Stomach smooth muscle (tissue), 2 donors: ENCODE results near the gene NHSL2.
A peak's percentile ranks its signal among the peaks of the same experiment; 100 is the strongest.

Experiments used
- H3K27ac ChIP-seq: one replicate; pipeline ENCODE4 v1.7.0; 2013; ENCODE audit warnings: mild to moderate bottlenecking, low read length, inconsistent platforms
- H3K27me3 ChIP-seq, 2 donors: one replicate each; pipeline ENCODE4 v1.7.0; 2013; ENCODE audit warnings: low read length in 2 of 2; ENCODE audit not compliant: insufficient read depth in 2 of 2, control insufficient read depth in 1 of 2
- H3K36me3 ChIP-seq, 2 donors: one replicate each; pipeline ENCODE4 v1.7.0; 2013; ENCODE audit warnings: low read length in 2 of 2; ENCODE audit not compliant: control insufficient read depth in 2 of 2, insufficient read depth in 2 of 2
- H3K4me1 ChIP-seq: one replicate; pipeline ENCODE4 v1.7.0; 2013; ENCODE audit warnings: low read length; ENCODE audit not compliant: control insufficient read depth, insufficient read depth
- H3K4me3 ChIP-seq, 2 donors: one replicate each; pipeline ENCODE4 v1.7.0; 2013; ENCODE audit warnings: low read length in 2 of 2
- H3K9ac ChIP-seq, 2 donors: one replicate each; pipeline ENCODE4 v1.7.0; 2013; ENCODE audit warnings: low read length in 2 of 2, mild to moderate bottlenecking in 1 of 2
- H3K9me3 ChIP-seq, 2 donors: one replicate each; pipeline ENCODE4 v1.7.0; 2013; ENCODE audit warnings: low read length in 2 of 2; ENCODE audit not compliant: control insufficient read depth in 2 of 2
- donor health status: healthy.
- donor health status: Pancreatic carcinoma.

NHSL2 gene

GRCh38 chrX:72128183-72128834, 217.7 kb downstream of the NHSL2 start:
- Histone ChIP-seq H3K27me3 (peaks cover 0 to 30% of the 10 kb centered on the region in 2 donors), H3K9me3 (no peaks in the 10 kb centered on the region), H3K9ac (peak overlapping the region in 1 of 2 donors; percentile 29), H3K4me3 (no peak overlapping the region), H3K27ac (no peak overlapping the region), H3K36me3 (no peaks in the 10 kb centered on the region), H3K4me1 (peaks cover 46% of the 10 kb centered on the region)

GRCh38 chrX:72128881-72129280, 218.2 kb downstream of the NHSL2 start:
- Histone ChIP-seq H3K36me3 (no peaks in the 10 kb centered on the region), H3K27me3 (peaks cover 0 to 32% of the 10 kb centered on the region in 2 donors), H3K9ac (no peak overlapping the region), H3K27ac (no peak overlapping the region), H3K4me3 (no peak overlapping the region), H3K4me1 (peaks cover 41% of the 10 kb centered on the region), H3K9me3 (no peaks in the 10 kb centered on the region)

- Histone ChIP-seq H3K27ac (no peak overlapping the region), H3K9me3 (no peaks in the 10 kb centered on the region), H3K4me1 (peaks cover 34% of the 10 kb centered on the region), H3K36me3 (no peaks in the 10 kb centered on the region), H3K4me3 (no peak overlapping the region), H3K27me3 (peaks cover 0 to 34% of the 10 kb centered on the region in 2 donors), H3K9ac (no peak overlapping the region)
Observed at GRCh38 chrX:72129661-72130060, 219.0 kb downstream of the NHSL2 start.

GRCh38 chrX:72130156-72130761, 219.6 kb downstream of the NHSL2 start:
- Histone ChIP-seq H3K4me3 (peak overlapping the region in 1 of 2 donors; percentile 71), H3K4me1 (peaks cover 29% of the 10 kb centered on the region), H3K36me3 (no peaks in the 10 kb centered on the region), H3K27me3 (peaks cover 0 to 32% of the 10 kb centered on the region in 2 donors), H3K9me3 (no peaks in the 10 kb centered on the region), H3K9ac (no peak overlapping the region), H3K27ac (no peak overlapping the region)

- H3K27me3 ChIP-seq, result peaks cover 0 to 31% of the 10 kb centered on the region in 2 donors
- H3K27ac ChIP-seq, result peak overlapping the region; percentile 70
- H3K9me3 ChIP-seq, result no peaks in the 10 kb centered on the region
- peak overlapping the region; percentile 55 to 62 for H3K9ac ChIP-seq
- peaks cover 23% of the 10 kb centered on the region for H3K4me1 ChIP-seq
- no peaks in the 10 kb centered on the region for H3K36me3 ChIP-seq
- peak overlapping the region; percentile 63 to 71 for H3K4me3 ChIP-seq
Observed at GRCh38 chrX:72130762-72131250, 220.2 kb downstream of the NHSL2 start.

- Histone ChIP-seq H3K9me3 (no peaks in the 10 kb centered on the region), H3K4me3 (peak within 1 kb of the TSS; percentile 63 to 71), H3K4me1 (peaks cover 16% of the 10 kb centered on the region), H3K36me3 (no peaks in the 10 kb centered on the region), H3K9ac (peak within 1 kb of the TSS; percentile 55 to 62), H3K27me3 (peaks cover 0 to 31% of the 10 kb centered on the region in 2 donors), H3K27ac (peak within 1 kb of the TSS; percentile 70)
Observed at GRCh38 chrX:72131317-72132294, 221.0 kb downstream of the NHSL2 start, which contains the start of gene RTL5. TSS of gene RTL5 (minus strand) at chrX:72131915.

GRCh38 chrX:72132456-72132855, 221.8 kb downstream of the NHSL2 start:
- Histone ChIP-seq H3K27ac (peak overlapping the region; percentile 46), H3K9me3 (no peaks in the 10 kb centered on the region), H3K4me1 (peaks cover 14% of the 10 kb centered on the region), H3K4me3 (peak overlapping the region; percentile 27 to 71), H3K27me3 (peaks cover 0 to 32% of the 10 kb centered on the region in 2 donors), H3K36me3 (peaks cover 0 to 5% of the 10 kb centered on the region in 2 donors), H3K9ac (peak overlapping the region; percentile 21 to 37)

- Histone ChIP-seq H3K4me3 (no peak overlapping the region), H3K27ac (no peak overlapping the region), H3K9ac (no peak overlapping the region), H3K27me3 (peaks cover 0 to 30% of the 10 kb centered on the region in 2 donors), H3K4me1 (peaks cover 10% of the 10 kb centered on the region), H3K9me3 (no peaks in the 10 kb centered on the region), H3K36me3 (peaks cover 6 to 9% of the 10 kb centered on the region in 2 donors)
Observed at GRCh38 chrX:72133851-72134546, 223.4 kb downstream of the NHSL2 start.

GRCh38 chrX:72137846-72138495, 227.3 kb downstream of the NHSL2 start:
- Histone ChIP-seq H3K4me1 (no peaks in the 10 kb centered on the region), H3K27me3 (peaks cover 0 to 26% of the 10 kb centered on the region in 2 donors), H3K9me3 (no peaks in the 10 kb centered on the region), H3K9ac (no peak overlapping the region), H3K27ac (no peak overlapping the region), H3K36me3 (peaks cover 18 to 20% of the 10 kb centered on the region in 2 donors), H3K4me3 (no peak overlapping the region)
